Hematopoietic multipotent progenitor cell treated with erythropoietin and hydrocortisone succinate and interleukin-3 and kit ligand, for 4 days (in vitro differentiated cells): ENCODE measurements around the gene GEN1.

Source experiments
- DNase-seq: peaks from one replicate; pipeline ENCODE4 v3.0.0-alpha.2; 2015

The GEN1 gene

GRCh38 chr2:17827316-17827715 is 73.4 kb downstream of the GEN1 start:
- no peak for DNase-seq

DNA sequence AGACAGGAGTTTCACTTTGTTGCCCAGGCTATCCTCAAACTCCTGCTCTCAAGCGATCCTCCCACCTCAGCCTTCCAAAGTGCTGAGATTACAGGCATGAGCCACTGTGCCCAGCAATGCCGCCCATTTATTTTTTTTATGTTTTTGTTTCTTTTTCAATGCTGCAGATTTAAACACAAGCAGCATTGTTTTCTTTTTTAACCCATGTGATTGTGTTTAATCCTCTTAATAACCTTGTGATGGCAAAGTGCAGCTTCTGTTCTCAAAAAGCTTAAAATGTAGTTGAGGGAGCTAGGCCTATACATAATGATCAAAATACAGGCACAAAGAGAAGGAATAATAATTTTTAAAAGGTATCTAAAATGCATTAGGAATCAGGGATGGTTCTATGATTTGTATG is 73.8 kb downstream of the GEN1 start:
- DNase-seq, result no peak

GRCh38 chr2:17830053-17831034 is 76.4 kb downstream of the GEN1 start:
- DNase-seq, result peak; percentile 66

GRCh38 chr2:17835516-17835915 is 81.6 kb downstream of the GEN1 start:
- no peak for DNase-seq
